ENCODE measurements around the gene MYT1. TPM values are rescaled to one million over a fixed set of nuclear protein-coding genes. Genes with fewer than 3 reads are reported as not detected.
"Not testable (repeated sequence)": the region's sequence is repeated elsewhere in the genome, so short reads cannot be mapped to it uniquely, and the experiment has no call there.

The MYT1 gene
- total RNA-seq, 2 donors from 2014 or later, result 0.16 TPM; not detected in 1

DNA sequence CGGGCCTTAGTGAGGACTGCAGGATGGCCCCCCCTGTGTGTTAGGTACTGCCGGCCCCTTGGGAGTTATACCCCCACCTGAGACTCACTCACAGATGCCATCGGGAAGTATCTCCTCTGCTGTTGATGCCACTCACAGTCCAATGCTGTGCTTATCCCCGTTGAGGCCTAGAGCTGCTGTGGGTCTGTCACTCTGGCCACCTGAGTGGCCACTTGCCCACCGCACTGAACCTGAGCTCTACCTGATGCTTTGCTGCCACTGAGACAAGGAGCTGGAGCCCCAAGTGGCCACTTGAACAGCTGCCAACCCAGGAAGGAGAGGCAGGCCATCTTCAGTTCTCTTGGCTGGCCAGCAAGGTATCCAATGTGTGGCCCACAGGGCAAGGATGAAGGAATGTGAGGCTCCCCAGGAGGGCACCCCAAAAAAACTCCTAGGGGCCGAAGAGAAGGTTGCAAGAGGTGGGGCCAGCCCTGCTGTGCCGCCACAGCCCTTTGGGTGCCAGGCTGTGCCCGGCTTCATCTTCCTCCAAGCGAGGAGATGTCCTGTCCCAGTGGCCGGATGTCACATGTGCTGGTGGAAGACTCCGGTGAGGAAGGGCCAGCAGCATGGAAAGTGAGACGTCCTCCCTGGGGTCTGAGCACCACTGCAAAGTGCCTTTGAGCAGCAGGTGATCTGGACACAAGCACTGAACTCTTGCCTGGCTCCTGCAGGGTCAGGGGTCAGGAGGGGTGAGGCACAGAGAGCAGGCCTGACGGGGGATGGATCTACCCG is 61.8 kb downstream of the MYT1 start:
- no peaks in the 10 kb centered on the region for H3K36me3 Mint-ChIP-seq (ENCODE audit: low read depth)
- peaks cover 17% of the 10 kb centered on the region for H3K4me1 Mint-ChIP-seq
- no peaks in the 10 kb centered on the region for H3K27me3 Mint-ChIP-seq
- no peak overlapping the region for H3K4me3 Mint-ChIP-seq
- ATAC-seq (replicated peaks), result no peak
- H3K27ac Mint-ChIP-seq, result no peak overlapping the region
- no peaks in the 10 kb centered on the region for H3K9me3 Mint-ChIP-seq

DNA sequence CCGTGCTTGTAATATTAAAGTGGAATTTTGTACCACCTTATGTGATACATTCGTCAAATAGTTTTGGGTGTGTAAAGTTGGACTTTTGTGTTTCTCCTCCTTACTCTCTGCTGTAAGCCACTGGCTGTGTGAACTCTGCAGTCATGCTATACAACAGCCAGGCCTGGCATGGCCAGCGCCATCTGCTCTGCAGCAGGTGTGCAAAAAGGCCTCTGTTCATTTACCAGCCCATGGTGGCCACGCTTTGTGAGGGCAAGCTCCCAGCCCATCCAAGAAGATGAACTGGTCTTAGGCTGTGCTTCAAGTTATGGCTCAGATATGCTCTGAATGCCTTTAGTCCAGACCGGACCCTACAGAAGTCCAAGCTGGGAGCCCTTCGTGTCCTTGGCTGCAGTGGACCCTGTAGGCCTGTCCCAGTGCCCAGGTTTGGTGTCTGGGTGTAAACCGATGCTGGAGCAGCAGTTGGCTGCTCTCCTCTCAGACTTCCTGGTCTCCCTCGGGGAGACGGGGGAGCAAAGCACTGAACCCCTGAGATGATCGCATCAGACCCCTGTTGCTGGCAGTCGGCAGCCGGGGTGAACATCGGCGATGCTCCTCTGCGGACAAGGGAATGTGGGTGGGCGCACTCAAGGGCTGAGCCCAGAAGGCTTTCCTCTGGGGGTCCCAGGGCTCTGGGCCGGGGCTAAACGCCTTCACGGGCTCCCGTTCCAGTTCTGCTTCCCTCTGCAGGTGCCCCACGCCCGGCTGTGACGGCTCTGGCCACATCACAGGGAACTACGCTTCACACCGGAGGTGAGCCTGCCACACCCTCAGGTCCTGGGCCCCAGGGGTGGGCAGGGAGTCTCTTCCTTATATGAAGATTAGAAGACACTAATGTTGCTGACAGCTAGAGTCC is 62.7 kb downstream of the MYT1 start:
- Mint-ChIP-seq H3K4me3 (no peak overlapping the region), H3K27me3 (no peaks in the 10 kb centered on the region), H3K27ac (no peak overlapping the region), H3K9me3 (no peaks in the 10 kb centered on the region), H3K4me1 (peaks cover 17% of the 10 kb centered on the region), H3K36me3 (ENCODE audit: low read depth) (no peaks in the 10 kb centered on the region)
- ATAC-seq (replicated peaks), result peak; percentile 42

GRCh38 chr20:64228086-64228653 is 63.9 kb downstream of the MYT1 start:
- ATAC-seq (replicated peaks), result no peak
- Mint-ChIP-seq H3K9me3 (no peaks in the 10 kb centered on the region), H3K36me3 (ENCODE audit: low read depth) (no peaks in the 10 kb centered on the region), H3K4me1 (peaks cover 17% of the 10 kb centered on the region), H3K27me3 (no peaks in the 10 kb centered on the region), H3K27ac (no peak overlapping the region), H3K4me3 (peak overlapping the region; percentile 33)

- no peak overlapping the region for H3K4me3 Mint-ChIP-seq
- no peaks in the 10 kb centered on the region for H3K27me3 Mint-ChIP-seq
- H3K4me1 Mint-ChIP-seq, result peaks cover 24% of the 10 kb centered on the region
- no peaks in the 10 kb centered on the region for H3K36me3 Mint-ChIP-seq (ENCODE audit: low read depth)
- no peak overlapping the region for H3K27ac Mint-ChIP-seq
- H3K9me3 Mint-ChIP-seq, result no peaks in the 10 kb centered on the region
- ATAC-seq (replicated peaks), result no peak
Observed at GRCh38 chr20:64228751-64229506, 64.7 kb downstream of the MYT1 start.

DNA sequence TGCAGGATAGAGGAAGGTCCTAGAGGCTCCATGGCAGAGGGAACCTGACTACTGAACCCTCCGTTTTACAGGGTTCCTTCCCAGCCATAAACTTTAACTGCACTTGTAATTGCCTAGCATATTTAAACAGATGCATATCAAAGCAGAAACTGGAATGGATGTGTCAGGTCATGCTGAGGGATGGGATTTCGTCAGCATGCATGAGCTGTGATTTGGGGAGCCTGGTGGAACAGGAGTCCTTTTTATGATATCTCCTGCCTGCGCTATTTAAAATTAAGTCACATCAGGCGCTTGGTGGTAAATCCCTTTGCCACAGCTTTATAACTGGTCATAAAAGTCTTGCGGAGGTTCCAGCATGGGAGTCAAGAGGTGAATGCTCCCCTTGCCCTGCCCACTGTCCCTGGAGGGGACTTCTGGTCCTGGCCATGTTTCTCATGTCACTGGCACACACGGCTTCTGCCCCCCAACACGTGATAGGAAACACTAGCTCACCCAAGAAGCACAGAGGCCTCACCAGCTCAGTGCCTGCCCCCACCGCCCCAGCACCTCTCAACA is 65.3 kb downstream of the MYT1 start:
- H3K4me1 Mint-ChIP-seq, result peaks cover 18% of the 10 kb centered on the region
- no peaks in the 10 kb centered on the region for H3K36me3 Mint-ChIP-seq (ENCODE audit: low read depth)
- no peaks in the 10 kb centered on the region for H3K27me3 Mint-ChIP-seq
- ATAC-seq (replicated peaks), result no peak
- H3K9me3 Mint-ChIP-seq, result no peaks in the 10 kb centered on the region
- no peak overlapping the region for H3K27ac Mint-ChIP-seq
- no peak overlapping the region for H3K4me3 Mint-ChIP-seq

- Mint-ChIP-seq H3K4me1 (peaks cover 12% of the 10 kb centered on the region), H3K4me3 (no peak overlapping the region), H3K27ac (no peak overlapping the region), H3K9me3 (no peaks in the 10 kb centered on the region), H3K27me3 (no peaks in the 10 kb centered on the region), H3K36me3 (ENCODE audit: low read depth) (no peaks in the 10 kb centered on the region)
- ATAC-seq (replicated peaks), result no peak
Observed at GRCh38 chr20:64230461-64231145, 66.4 kb downstream of the MYT1 start.

DNA sequence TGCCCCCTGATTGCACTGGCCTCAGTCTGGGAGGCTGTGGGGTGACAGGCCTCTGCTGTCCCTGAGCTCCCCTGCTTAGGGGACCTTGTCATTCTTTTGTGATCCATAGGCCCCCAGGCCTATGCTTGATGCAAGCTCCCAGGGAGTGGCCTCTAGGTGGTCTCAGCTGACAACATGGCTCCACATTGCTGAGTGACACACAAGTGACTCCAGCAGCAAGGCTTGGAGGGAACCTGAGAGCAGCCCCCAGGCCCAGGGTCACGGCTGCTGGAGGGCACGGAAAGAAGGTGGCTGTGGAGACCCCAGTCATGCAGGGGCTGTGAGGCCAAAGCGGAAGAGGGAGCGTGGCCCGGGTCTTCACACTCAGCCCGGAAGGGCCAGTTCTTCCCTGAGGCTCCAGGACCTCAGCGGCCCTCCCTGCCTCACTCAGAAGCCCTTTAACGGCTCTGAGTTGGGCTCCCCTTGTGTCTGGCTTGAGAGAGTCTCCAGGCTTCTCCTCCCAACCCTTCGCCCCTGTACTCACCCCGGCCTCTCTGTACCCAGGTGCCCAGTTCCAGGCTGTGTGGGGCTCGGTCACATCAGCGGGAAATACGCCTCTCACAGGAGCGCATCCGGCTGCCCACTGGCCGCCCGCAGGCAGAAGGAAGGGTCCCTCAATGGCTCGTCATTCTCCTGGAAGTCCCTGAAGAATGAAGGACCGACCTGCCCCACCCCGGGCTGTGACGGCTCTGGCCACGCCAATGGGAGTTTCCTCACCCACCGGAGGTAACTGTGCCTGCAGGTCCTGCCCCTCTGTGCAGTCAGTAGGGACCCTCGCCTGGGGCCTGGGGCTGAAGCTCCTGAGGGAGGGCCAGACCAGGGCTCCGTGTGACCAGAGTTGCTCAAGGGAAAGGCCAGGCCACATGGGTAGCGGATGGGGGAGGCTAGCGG is 67.6 kb downstream of the MYT1 start:
- Mint-ChIP-seq H3K36me3 (ENCODE audit: low read depth) (no peaks in the 10 kb centered on the region), H3K27ac (no peak overlapping the region), H3K4me1 (peaks cover 12% of the 10 kb centered on the region), H3K4me3 (no peak overlapping the region), H3K9me3 (no peaks in the 10 kb centered on the region), H3K27me3 (no peaks in the 10 kb centered on the region)
- ATAC-seq (replicated peaks), result no peak

- H3K27me3 Mint-ChIP-seq, result no peaks in the 10 kb centered on the region
- no peaks in the 10 kb centered on the region for H3K36me3 Mint-ChIP-seq (ENCODE audit: low read depth)
- no peak overlapping the region for H3K27ac Mint-ChIP-seq
- no peak for ATAC-seq (replicated peaks)
- no peak overlapping the region for H3K4me3 Mint-ChIP-seq
- H3K4me1 Mint-ChIP-seq, result peaks cover 12% of the 10 kb centered on the region
- H3K9me3 Mint-ChIP-seq, result no peaks in the 10 kb centered on the region
Observed at GRCh38 chr20:64232794-64233193, 68.5 kb downstream of the MYT1 start.

DNA sequence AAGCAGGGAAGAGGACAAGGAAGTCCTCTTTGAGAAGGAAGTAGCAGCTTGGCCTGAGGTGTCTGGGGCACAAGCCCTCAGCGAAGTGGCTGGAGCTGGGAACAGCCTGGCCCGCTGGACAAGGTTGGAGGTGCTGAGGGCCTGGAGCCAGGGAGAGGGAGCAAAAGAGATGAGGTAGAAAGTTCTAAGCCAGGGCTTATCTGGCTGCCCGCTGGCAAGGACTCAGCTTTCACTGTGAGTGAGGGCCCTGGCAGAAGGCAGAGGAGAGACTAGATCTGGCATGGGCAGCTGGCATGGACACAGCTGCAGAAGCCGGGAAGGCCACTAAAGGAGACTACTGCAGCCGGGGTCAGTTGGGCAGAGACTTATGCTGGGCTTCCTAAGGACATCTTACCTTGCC is 69.5 kb downstream of the MYT1 start:
- H3K4me3 Mint-ChIP-seq, result no peak overlapping the region
- no peaks in the 10 kb centered on the region for H3K9me3 Mint-ChIP-seq
- H3K4me1 Mint-ChIP-seq, result peaks cover 7% of the 10 kb centered on the region
- H3K27me3 Mint-ChIP-seq, result no peaks in the 10 kb centered on the region
- ATAC-seq (replicated peaks), result no peak
- peak overlapping the region; percentile 23 for H3K27ac Mint-ChIP-seq
- no peaks in the 10 kb centered on the region for H3K36me3 Mint-ChIP-seq (ENCODE audit: low read depth)

DNA sequence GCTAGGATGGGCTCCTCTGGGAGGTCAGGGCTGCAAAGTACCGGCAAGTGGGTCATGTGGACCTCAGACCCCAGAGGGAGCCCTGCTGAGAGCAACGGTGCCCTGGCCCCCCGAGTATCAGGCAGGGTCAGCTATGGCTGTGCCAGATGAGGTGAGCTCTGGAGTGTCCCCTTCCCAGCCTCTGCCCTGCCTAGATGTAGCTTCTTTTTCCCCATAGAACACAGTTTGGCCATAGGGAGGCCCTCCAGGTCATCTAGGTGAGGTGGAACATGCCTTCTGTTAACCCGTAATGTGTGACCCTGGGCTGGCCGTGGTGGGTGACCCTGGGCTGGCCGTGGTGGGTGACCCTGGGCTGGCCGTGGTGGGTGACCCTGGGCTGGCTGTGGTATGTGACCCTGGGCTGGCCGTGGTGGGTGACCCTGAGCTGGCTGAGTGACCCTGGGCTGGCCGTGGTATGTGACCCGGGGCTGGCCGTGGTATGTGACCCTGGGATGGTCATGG is 70.1 kb downstream of the MYT1 start:
- H3K36me3 Mint-ChIP-seq (ENCODE audit: low read depth), result no peaks in the 10 kb centered on the region
- ATAC-seq (replicated peaks), result no peak
- H3K4me3 Mint-ChIP-seq, result no peak overlapping the region
- peaks cover 7% of the 10 kb centered on the region for H3K4me1 Mint-ChIP-seq
- no peaks in the 10 kb centered on the region for H3K27me3 Mint-ChIP-seq
- no peak overlapping the region for H3K27ac Mint-ChIP-seq
- no peaks in the 10 kb centered on the region for H3K9me3 Mint-ChIP-seq

DNA sequence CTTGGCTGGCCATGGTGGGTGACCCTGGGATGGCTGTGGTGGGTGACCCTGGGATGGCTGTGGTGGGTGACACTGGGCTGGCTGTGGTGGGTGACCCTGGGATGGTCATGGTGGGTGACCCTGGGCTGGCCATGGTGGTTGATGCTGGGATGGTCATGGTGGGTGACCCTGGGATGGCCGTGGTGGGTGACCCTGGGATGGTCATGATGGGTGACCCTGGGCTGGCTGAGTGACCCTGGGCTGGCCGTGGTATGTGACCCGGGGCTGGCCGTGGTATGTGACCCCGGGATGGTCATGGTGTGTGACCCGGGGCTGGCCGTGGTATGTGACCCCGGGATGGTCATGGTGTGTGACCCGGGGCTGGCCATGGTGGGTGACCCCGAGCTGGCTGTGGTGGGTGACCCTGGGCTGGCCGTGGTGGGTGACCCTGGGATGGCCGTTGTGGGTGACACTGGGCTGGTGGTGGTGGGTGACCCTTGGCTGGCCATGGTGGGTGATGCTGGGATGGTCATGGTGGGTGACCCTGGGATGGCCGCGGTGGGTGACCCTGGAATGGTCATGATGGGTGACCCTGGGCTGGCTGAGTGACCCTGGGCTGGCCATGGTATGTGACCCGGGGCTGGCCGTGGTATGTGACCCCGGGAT is 70.8 kb downstream of the MYT1 start:
- not testable (repeated sequence) for H3K36me3 Mint-ChIP-seq (ENCODE audit: low read depth); H3K27ac Mint-ChIP-seq; H3K27me3 Mint-ChIP-seq; H3K9me3 Mint-ChIP-seq; ATAC-seq (replicated peaks); H3K4me1 Mint-ChIP-seq; H3K4me3 Mint-ChIP-seq
